HG03457 (cell line): ENCODE results near the gene MACO1.

Experiments
- ATAC-seq: cut with Tn5 transposase; IDR thresholded peaks from one replicate; pipeline ENCODE4 v1.9.1; 2021; ENCODE audit warnings: moderate number of reproducible peaks; ENCODE audit not compliant: unreplicated experiment

MACO1 gene

DNA sequence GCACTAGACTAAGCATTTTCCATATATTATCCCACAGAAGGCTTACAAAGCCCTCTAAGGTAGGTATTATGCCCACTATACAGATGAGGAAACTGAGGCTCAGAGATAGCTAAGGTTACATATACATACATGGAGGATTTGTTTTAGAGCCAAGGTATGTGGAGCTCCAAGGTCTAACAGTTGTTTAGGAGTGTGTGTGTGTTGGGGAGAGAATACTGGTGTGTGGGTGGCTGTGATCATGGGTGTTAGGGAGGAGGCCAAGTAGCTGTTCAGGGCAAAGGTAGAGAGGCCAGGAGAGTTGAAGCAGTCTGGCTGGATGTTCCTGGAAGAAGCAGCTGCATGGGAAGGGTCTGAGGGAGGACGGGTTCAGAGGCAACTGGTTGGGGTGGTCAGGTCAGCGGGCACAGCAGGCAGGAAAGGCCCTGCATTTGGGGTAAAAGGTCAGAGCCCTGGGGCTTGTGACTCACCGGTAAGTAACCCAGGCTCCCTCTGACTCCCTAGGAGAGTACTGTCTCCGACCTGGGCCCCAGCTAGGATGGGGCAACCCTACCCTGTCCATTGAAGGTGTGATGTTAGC is 107.6 kb downstream of the MACO1 start:
- no peak for ATAC-seq

- ATAC-seq: no peak
These were observed 110.1 kb downstream of the MACO1 start for GRCh38 chr1:25540750-25541342.

DNA sequence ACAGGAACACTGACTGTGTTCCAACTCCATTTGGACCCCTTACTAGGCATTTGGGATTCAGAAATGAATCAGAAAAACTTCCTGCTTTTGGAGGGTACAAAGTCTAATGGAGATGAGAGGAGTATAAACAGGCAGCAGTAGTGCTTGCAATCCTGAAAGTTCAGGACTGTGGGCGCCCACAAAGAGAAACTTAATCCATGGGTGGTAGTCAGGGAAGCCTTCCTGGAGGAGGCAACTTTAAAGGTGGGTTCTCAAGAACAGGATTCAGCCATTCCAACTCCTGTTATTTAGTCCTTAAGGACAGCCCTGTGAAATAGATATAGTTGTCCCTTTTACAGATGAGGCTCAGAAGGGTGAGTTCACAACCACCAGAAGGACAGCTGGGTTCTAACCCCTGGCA is 110.7 kb downstream of the MACO1 start:
- ATAC-seq: no peak

GRCh38 chr1:25541889-25542658 is 111.4 kb downstream of the MACO1 start:
- ATAC-seq: no peak

DNA sequence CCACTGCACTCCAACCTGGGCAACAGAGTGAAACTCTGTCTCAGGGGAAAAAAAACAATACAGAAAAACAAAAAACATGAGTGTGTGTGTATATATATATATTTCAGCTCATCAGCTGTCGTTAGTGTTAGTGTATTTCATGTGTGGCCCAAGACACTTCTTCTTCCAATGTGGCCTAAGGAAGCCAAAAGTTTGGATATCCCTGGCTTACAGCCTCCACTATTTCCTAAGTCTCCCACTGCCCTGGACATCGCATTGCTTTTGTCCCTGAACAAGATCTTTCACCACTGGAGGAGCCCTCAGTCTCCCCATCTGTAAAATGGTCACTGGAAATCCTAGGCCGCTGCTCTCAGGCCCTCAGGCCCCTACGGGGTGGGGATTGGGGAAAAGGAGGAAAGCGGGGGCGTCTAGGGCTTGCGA is 112.3 kb downstream of the MACO1 start:
- no peak for ATAC-seq

- ATAC-seq: no peak
These were observed 112.9 kb downstream of the MACO1 start, which contains the start of gene LDLRAP1 for GRCh38 chr1:25543425-25544242. LDLRAP1 (plus strand) TSS chr1:25543606; CDS start chr1:25543699, 93 bp downstream.

DNA sequence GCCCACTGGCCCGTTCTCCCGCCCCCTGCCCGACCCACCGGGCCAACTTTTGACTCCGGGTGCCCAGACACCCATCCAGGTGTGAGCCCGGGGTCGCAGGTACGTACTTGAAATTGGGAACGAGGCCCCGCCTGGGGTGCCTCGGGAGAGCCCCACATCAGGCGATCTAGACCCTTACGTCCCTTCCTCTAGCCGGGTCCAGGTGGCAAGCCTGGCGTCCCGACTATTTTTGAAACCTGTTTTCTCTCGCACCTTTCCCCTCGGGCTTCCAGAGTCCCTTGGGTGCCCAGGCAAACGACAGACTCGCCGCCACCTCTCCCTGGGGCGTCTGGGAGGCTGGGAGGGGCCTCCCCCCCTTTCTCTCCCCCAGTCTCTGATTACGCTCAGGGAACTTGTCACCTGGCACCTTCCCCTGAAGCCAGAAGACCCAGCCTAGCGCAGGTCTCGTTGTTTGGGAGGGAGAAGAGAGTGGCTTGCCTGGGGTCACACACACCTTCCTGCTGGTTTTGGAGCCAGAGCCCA is 113.6 kb downstream of the MACO1 start:
- ATAC-seq: no peak

DNA sequence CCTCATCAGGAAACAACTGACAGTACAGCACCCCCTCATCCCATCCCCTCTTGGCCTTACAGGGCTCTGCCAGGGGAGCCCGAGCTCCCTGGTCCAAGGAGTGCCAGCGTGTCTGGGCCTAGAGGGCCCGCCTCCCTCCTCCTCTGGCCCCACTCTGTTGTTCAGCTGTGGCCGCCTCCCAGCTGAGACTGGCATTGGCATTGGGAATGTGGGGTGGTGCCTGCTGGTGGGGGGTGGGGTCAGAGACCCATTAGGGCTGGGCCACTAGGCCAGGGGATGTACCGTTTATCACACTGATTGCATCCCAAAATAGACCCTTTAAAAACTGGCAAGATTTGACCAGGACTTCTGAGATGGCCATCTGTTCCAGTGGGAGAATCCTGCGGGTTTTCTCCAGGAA is 114.1 kb downstream of the MACO1 start:
- no peak for ATAC-seq

GRCh38 chr1:25545767-25546166 is 115.1 kb downstream of the MACO1 start:
- no peak for ATAC-seq

DNA sequence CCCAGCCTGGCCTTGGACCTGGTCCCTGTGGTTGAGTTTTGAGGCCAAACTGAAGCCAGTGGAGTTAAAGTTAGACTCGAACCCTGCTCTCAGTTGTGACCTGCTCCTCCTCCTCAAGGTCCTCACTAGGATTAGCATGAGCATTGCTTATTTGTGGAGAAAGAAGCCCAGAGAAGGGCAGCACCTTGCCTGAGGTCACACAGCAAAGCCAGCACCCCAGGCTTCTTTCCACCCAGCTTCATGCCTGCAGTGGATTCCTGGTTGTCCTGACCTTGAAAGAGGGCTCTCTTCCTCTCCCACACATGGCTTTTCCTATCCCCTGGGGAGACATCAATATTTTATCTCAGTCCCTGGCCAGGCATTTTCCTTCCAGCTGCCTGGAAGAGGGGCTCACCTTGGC is 115.5 kb downstream of the MACO1 start:
- ATAC-seq: no peak

DNA sequence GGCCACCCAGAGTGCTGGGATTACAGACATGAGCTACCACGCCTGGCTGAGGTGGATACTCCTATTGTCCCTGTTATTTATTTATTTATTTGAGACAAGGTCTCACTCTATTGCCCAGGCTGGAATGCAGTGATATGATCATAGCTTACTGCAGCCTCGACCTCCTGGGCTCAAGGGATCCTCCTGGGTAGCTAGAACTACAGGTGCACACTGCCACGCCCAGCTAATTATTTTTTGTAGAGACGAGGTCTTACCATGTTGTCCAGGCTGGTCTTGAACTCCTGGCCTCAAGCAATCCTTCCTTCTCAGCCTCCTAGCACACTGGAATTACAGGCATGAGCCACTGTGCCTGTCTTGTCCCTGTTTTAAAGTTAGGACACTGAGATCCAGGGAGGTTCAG is 117.9 kb downstream of the MACO1 start:
- no peak for ATAC-seq

GRCh38 chr1:25549273-25550154 is 118.8 kb downstream of the MACO1 start:
- ATAC-seq: peak; percentile 83
